K562 (cell line): ENCODE measurements around the gene AGBL1. TPM values are rescaled to one million over a fixed set of nuclear protein-coding genes. Genes with fewer than 3 reads are reported as not detected.

Experiments
- ATAC-seq: fragments of 200-7000 bp; cut with Tn5 transposase; 3 replicates; pipeline ENCODE4 v1.9.1; 2020; ENCODE audit warnings: moderate library complexity
- BruUV-seq: library from RNA; stranded (reverse); fragments of 400-500 nt; replicated peaks from 2 replicates; lab custom pipeline; 2021; lab: Mats Ljungman, UMichigan
- CTCF ChIA-PET: fragments of 300-600 bp; formaldehyde crosslinking; extraction: SDS; loops from one replicate; lab custom pipeline; 2021; ENCODE audit warnings: low intra/inter-chr PET ratio; lab: Yijun Ruan, JAX
- POLR2A ChIA-PET: fragments of 300-600, 350-650 bp; sonication (Branson Sonifier 250); formaldehyde crosslinking; extraction: SDS; loops from one replicate; lab custom pipeline; 2021; ENCODE audit warnings: antibody characterized with exemption, inconsistent platforms; lab: Yijun Ruan, JAX
- DNase-seq, 4 experiments: peaks; one replicate each; pipeline versions ENCODE4 v3.0.0 to v3.0.0-alpha.2; 2011 to 2018; ENCODE audit warnings: low spot score in 3 of 4, mixed read lengths in 3 of 4; ENCODE audit errors: extremely low read depth in 1 of 4
- FAIRE-seq: peaks from 2 replicates; lab custom pipeline; 2011; peaks lifted over from hg19 to GRCh38; lab: Jason Lieb, UNC
- H2AFZ ChIP-seq: 2 replicates; pipeline ENCODE4 v1.6.0; 2011; ENCODE audit warnings: low read depth, low read length, control low read depth, inconsistent platforms
- H3K27ac ChIP-seq: fragments of 200-600 bp; 3 replicates; pipeline ENCODE4 v1.8.0; 2011; ENCODE audit warnings: low read depth, mild to moderate bottlenecking, control low read depth, inconsistent platforms, low read length, moderate library complexity, mixed read lengths; ENCODE audit errors: extremely low read depth
- H3K27me3 ChIP-seq, 2 experiments: fragments of 300-600 bp in 1 of 2; 2 replicates in 1 of 2; 3 replicates in 1 of 2; pipeline versions ENCODE4 v1.6.0 to v1.8.0; 2011; ENCODE audit warnings: inconsistent platforms in 2 of 2, low read length in 2 of 2, mild to moderate bottlenecking in 1 of 2, mixed read lengths in 1 of 2, moderate library complexity in 1 of 2; ENCODE audit not compliant: control insufficient read depth in 2 of 2, insufficient read depth in 2 of 2
- H3K36me3 ChIP-seq: fragments of 300-600 bp; 3 replicates; pipeline ENCODE4 v1.8.0; 2011; ENCODE audit warnings: mild to moderate bottlenecking, low read length, inconsistent platforms; ENCODE audit not compliant: control insufficient read depth, insufficient read depth
- H3K4me1 ChIP-seq, 2 experiments: fragments of 200-600 bp in 1 of 2; replicated peaks in 1 of 2; 2 replicates in 1 of 2; 3 replicates in 1 of 2; pipeline versions ENCODE4 v1.5.1 to v1.8.0; 2011; ENCODE audit warnings: inconsistent platforms in 2 of 2, low read length in 2 of 2, mild to moderate bottlenecking in 1 of 2, mixed read lengths in 1 of 2, moderate library complexity in 1 of 2; ENCODE audit not compliant: control insufficient read depth in 2 of 2, insufficient read depth in 2 of 2
- H3K4me2 ChIP-seq: 2 replicates; pipeline ENCODE4 v1.6.1; 2011; ENCODE audit warnings: low read length, control low read depth, inconsistent platforms, mixed read lengths; ENCODE audit not compliant: insufficient read depth
- H3K4me3 ChIP-seq: fragments of 200-600 bp; sonication (generic), shearing (Covaris generic); 2 replicates; pipeline ENCODE4 v1.5.1; 2016; ENCODE audit warnings: control low read depth, inconsistent platforms
- H3K79me2 ChIP-seq: fragments of 200-600 bp; 3 replicates; pipeline ENCODE4 v1.8.0; 2011; ENCODE audit warnings: low read length, inconsistent platforms; ENCODE audit not compliant: control insufficient read depth, insufficient read depth
- H3K9ac ChIP-seq, 2 experiments: 2 replicates each; pipeline versions ENCODE4 v1.6.0 to v1.6.1; 2011; ENCODE audit warnings: low read depth in 2 of 2, low read length in 2 of 2, control low read depth in 1 of 2, inconsistent platforms in 1 of 2, mild to moderate bottlenecking in 1 of 2, mixed read lengths in 1 of 2; ENCODE audit not compliant: insufficient read depth in 1 of 2
- H3K9me1 ChIP-seq: one replicate; pipeline ENCODE4 v1.6.0; 2011; ENCODE audit warnings: inconsistent platforms, mild to moderate bottlenecking, low read length, moderate library complexity; ENCODE audit not compliant: control insufficient read depth, insufficient read depth
- H3K9me3 ChIP-seq: replicated peaks from 2 replicates; pipeline ENCODE4 v1.5.1; 2011; ENCODE audit warnings: low read depth, low read length, inconsistent platforms; ENCODE audit not compliant: control insufficient read depth, insufficient read depth
- H4K20me1 ChIP-seq: replicated peaks from 2 replicates; pipeline ENCODE4 v1.6.1; 2011; ENCODE audit warnings: low read length, inconsistent platforms, mixed read lengths; ENCODE audit not compliant: control insufficient read depth, insufficient read depth
- ARHGAP35 ChIP-seq: fragments of 450-650 bp; IDR thresholded peaks from 2 replicates; pipeline ENCODE4 v1.6.1; 2018; ENCODE audit not compliant: partially characterized antibody
- BRD9 ChIP-seq: fragments of 450-650 bp; IDR thresholded peaks from 2 replicates; pipeline ENCODE4 v1.6.1; 2018; ENCODE audit warnings: low read depth; ENCODE audit not compliant: partially characterized antibody
- CTBP1 ChIP-seq: fragments of 450-650 bp; IDR thresholded peaks from 2 replicates; pipeline ENCODE4 v1.6.1; 2016; ENCODE audit warnings: borderline replicate concordance
- GATAD2B ChIP-seq: fragments of 450-650 bp; IDR thresholded peaks from 2 replicates; pipeline ENCODE4 v1.6.1; 2017; ENCODE audit warnings: mild to moderate bottlenecking, borderline replicate concordance
- SMARCA4 ChIP-seq: fragments of 450-650 bp; IDR thresholded peaks from 2 replicates; pipeline ENCODE4 v1.6.1; 2016
- SRSF3 ChIP-seq: fragments of 200-400 bp; formaldehyde crosslinking; IDR thresholded peaks from 2 replicates; pipeline ENCODE4 v1.6.1; 2016; ENCODE audit warnings: mild to moderate bottlenecking, low read length, moderate library complexity; ENCODE audit not compliant: insufficient read depth
- U2AF2 ChIP-seq: fragments of 200-400 bp; formaldehyde crosslinking; optimal IDR thresholded peaks from 2 replicates; pipeline ENCODE3; 2017; ENCODE audit warnings: low read depth, mild to moderate bottlenecking, low read length
- ZC3H4 ChIP-seq: sonication (generic); formaldehyde crosslinking; IDR thresholded peaks from 2 replicates; pipeline ENCODE4 v1.9.0; 2021; ENCODE audit warnings: missing genetic modification reagents, borderline replicate concordance
- ZFP1 ChIP-seq: fragments of 450-650 bp; formaldehyde crosslinking; IDR thresholded peaks from 2 replicates; pipeline ENCODE4 v1.4.0; 2020; ENCODE audit warnings: mild to moderate bottlenecking, mixed read lengths
- ZNF140 ChIP-seq: fragments of 250-450 bp; sonication (Bioruptor Pico); IDR thresholded peaks from 2 replicates; pipeline ENCODE4 v1.8.0; 2021; ENCODE audit warnings: moderate library complexity, mild to moderate bottlenecking, inconsistent platforms
- WGBS: fragments of 100-300 bp; shearing (Covaris generic); methylation state at CpG from one replicate; pipeline ENCODE4 v1.1.6; 2016; ENCODE audit warnings: low coverage, mixed read lengths; ENCODE audit not compliant: insufficient coverage; ENCODE audit errors: missing lambda C conversion rate; 5-methylcytosine and 5-hydroxymethylcytosine counted together
- in situ Hi-C: fragments of 300-500 bp; cut with MboI; formaldehyde crosslinking; loops from 4 replicates; pipeline ENCODE4 v1.15.0; 2018; ENCODE audit warnings: inconsistent platforms, mixed read lengths
- intact Hi-C: fragments of 100-400 bp; cut with micrococcal nuclease; formaldehyde crosslinking; loops from 2 replicates; pipeline ENCODE4 v1.14.2; 2022
- polyA plus RNA-seq, 8 experiments: library from polyadenylated mRNA; depleted of rRNA in 4 of 8; stranded (reverse) in 5 of 8; unstranded in 3 of 8; fragments of >200 nt; fragmentation: Nextera tagmentation in 2 of 8; fragmentation: Illumina TruSeq in 1 of 8; extraction: Ambion mirVana in 2 of 8; extraction: Trizol in 1 of 8; gene quantifications; 2 replicates each; pipeline versions ENCODE4 v1.2.1 to v1.2.3, GENCODE V29; 2011 to 2014; ENCODE audit warnings: inconsistent platforms in 1 of 8, missing spikeins in 1 of 8
- total RNA-seq, 7 experiments: library from RNA; depleted of rRNA in 6 of 7; stranded (reverse); fragments of >200 nt in 6 of 7; fragmentation: Illumina TruSeq in 2 of 7; extraction: Trizol in 2 of 7; gene quantifications; 2 replicates each; pipeline versions ENCODE4 v1.2.1 to v1.2.3, GENCODE V29; 2011 to 2021; ENCODE audit warnings: low replicate concordance in 1 of 7
- TF ChIP-seq, protein P1 (sequence below): sonication (generic); formaldehyde crosslinking; IDR thresholded peaks from 2 replicates; pipeline ENCODE4 v1.8.1; 2023; ENCODE audit warnings: missing genetic modification reagents, mild to moderate bottlenecking, borderline replicate concordance
- TF ChIP-seq, protein P2 (sequence below): IDR thresholded peaks from 2 replicates; pipeline ENCODE4 v1.6.1; 2011; ENCODE audit not compliant: insufficient read length; ENCODE audit errors: extremely low read depth

Gene AGBL1
- total and polyA plus RNA-seq, 9 of the 15 experiments (the other 6 are each of a cell fraction or from before 2014, with no cell fraction given): not detected

DNA sequence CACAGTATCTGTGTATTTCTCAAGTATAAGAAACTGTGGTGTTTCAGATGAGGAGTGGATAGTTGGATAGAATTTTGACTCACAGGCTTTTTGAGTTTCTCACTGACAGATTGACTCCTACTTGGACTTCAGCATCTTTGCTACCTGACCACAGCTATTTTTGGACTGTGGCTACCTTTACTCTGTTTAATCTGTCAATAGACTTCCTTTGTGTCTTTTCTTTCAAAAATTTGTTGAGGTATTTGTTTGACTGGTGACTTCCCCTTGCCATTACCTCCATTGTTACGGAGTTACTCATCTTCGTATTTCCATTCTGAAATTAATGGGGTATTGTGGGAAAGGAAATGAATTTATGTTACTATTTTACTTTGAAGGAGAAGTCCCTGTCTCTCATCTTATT lies 123.8 kb downstream of the AGBL1 start:
- in situ Hi-C loops: no loop called here
- DNase-seq (no peak), ATAC-seq (no peak), FAIRE-seq (no peak)
- H3K27ac ChIP-seq: no peak overlapping the region
- no peaks in the 10 kb centered on the region for H3K27me3 ChIP-seq
- no peak overlapping the region for H3K4me2 ChIP-seq
- 0% methylated on average over 2 of the region's 2 CpGs for WGBS
- H3K4me3 ChIP-seq: no peak overlapping the region
- no peaks in the 10 kb centered on the region for H4K20me1 ChIP-seq
- no peak overlapping the region for H2AFZ ChIP-seq
- no TSS peak for BruUV-seq
- H3K79me2 ChIP-seq: no peaks in the 10 kb centered on the region
- TF ChIP-seq GATAD2B (no peak), U2AF2 (no peak), CTBP1 (no peak)
- ChIA-PET POLR2A (no interaction called here), CTCF (no interaction called here)
- H3K36me3 ChIP-seq: no peaks in the 10 kb centered on the region
- no peaks in the 10 kb centered on the region for H3K9me3 ChIP-seq
- intact Hi-C loops: no loop called here
- H3K4me1 ChIP-seq: no peaks in the 10 kb centered on the region
- no peaks in the 10 kb centered on the region for H3K9me1 ChIP-seq
- H3K9ac ChIP-seq: no peak overlapping the region

DNA sequence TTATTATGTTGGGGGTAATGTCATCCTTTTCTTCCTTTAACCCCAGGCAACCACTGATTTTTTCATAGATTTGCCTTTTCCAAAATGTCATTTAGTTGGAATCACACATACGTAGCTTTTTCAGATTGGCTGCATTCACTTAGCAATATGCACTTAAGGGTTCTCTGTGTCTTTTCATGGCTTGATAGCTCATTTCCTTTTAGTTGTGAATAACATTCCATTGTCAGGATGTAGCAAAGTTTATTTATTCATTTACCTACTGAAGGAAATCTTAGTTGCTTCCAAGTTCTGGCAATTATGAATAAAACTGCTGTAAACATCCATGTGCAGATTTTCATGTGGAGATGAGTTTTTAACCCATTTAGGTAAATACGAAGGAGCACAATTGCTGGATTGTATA lies 125.4 kb downstream of the AGBL1 start:
- BruUV-seq: no TSS peak
- Histone ChIP-seq H3K4me1 (no peaks in the 10 kb centered on the region), H3K9me1 (no peaks in the 10 kb centered on the region), H3K9me3 (no peaks in the 10 kb centered on the region), H3K27ac (no peak overlapping the region), H3K36me3 (no peaks in the 10 kb centered on the region), H3K4me3 (no peak overlapping the region), H2AFZ (no peak overlapping the region), H3K4me2 (no peak overlapping the region), H3K79me2 (no peaks in the 10 kb centered on the region), H4K20me1 (no peaks in the 10 kb centered on the region), H3K9ac (no peak overlapping the region), H3K27me3 (no peaks in the 10 kb centered on the region)
- intact Hi-C loops (no loop called here), in situ Hi-C loops (no loop called here)
- ChIA-PET CTCF (no interaction called here), POLR2A (no interaction called here)
- DNase-seq (no peak), FAIRE-seq (no peak), ATAC-seq (no peak)
- WGBS: 0% methylated on average over 2 of the region's 2 CpGs
- TF ChIP-seq BRD9 (no peak), ZNF140 (no peak), ZFP1 (CRISPR knock-in tag) (no peak), SMARCA4 (no peak), SRSF3 (no peak), ARHGAP35 (no peak), ZC3H4 (no peak)
- TF ChIP-seq, protein P1, sequence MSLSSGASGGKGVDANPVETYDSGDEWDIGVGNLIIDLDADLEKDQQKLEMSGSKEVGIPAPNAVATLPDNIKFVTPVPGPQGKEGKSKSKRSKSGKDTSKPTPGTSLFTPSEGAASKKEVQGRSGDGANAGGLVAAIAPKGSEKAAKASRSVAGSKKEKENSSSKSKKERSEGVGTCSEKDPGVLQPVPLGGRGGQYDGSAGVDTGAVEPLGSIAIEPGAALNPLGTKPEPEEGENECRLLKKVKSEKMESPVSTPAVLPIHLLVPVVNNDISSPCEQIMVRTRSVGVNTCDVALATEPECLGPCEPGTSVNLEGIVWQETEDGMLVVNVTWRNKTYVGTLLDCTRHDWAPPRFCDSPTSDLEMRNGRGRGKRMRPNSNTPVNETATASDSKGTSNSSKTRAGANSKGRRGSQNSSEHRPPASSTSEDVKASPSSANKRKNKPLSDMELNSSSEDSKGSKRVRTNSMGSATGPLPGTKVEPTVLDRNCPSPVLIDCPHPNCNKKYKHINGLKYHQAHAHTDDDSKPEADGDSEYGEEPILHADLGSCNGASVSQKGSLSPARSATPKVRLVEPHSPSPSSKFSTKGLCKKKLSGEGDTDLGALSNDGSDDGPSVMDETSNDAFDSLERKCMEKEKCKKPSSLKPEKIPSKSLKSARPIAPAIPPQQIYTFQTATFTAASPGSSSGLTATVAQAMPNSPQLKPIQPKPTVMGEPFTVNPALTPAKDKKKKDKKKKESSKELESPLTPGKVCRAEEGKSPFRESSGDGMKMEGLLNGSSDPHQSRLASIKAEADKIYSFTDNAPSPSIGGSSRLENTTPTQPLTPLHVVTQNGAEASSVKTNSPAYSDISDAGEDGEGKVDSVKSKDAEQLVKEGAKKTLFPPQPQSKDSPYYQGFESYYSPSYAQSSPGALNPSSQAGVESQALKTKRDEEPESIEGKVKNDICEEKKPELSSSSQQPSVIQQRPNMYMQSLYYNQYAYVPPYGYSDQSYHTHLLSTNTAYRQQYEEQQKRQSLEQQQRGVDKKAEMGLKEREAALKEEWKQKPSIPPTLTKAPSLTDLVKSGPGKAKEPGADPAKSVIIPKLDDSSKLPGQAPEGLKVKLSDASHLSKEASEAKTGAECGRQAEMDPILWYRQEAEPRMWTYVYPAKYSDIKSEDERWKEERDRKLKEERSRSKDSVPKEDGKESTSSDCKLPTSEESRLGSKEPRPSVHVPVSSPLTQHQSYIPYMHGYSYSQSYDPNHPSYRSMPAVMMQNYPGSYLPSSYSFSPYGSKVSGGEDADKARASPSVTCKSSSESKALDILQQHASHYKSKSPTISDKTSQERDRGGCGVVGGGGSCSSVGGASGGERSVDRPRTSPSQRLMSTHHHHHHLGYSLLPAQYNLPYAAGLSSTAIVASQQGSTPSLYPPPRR (CRISPR knock-in tag): no peak
- TF ChIP-seq, protein P2, sequence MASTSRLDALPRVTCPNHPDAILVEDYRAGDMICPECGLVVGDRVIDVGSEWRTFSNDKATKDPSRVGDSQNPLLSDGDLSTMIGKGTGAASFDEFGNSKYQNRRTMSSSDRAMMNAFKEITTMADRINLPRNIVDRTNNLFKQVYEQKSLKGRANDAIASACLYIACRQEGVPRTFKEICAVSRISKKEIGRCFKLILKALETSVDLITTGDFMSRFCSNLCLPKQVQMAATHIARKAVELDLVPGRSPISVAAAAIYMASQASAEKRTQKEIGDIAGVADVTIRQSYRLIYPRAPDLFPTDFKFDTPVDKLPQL: no peak
